ENCODE results near the gene NOPCHAP1. TPM values are rescaled to one million over a fixed set of nuclear protein-coding genes. Genes with fewer than 3 reads are reported as not detected.

NOPCHAP1 gene
- polyA plus RNA-seq, 1 donor (not counting 4 experiments of a cell fraction or from before 2014, with no cell fraction given) = 16.7 TPM

- H3K4me1 ChIP-seq (ENCODE audit: control insufficient read depth, extremely low read depth, insufficient read depth, low read length) = no peaks in the 10 kb centered on the region
- peaks cover 2% of the 10 kb centered on the region for H3K9me1 ChIP-seq (ENCODE audit: control insufficient read depth, extremely low read depth, insufficient read depth, low read length)
- FAIRE-seq = no peak
- no peak overlapping the region for H3K4me3 ChIP-seq (ENCODE audit: control insufficient read depth in 2 of 3, extremely low read depth in 1 of 3, insufficient read depth in 2 of 3, low read depth in 1 of 3, low read length in 3 of 3)
- H2AFZ ChIP-seq (ENCODE audit: control insufficient read depth, low read length) = no peak overlapping the region
- TF ChIP-seq CTCF (optimal IDR thresholded peaks at IDR 0.05 in 1 of 3, IDR thresholded peaks at IDR 0.05 in 1 of 3, conservative IDR thresholded peaks at IDR 0.05 in 1 of 3; ENCODE audit: extremely low read depth in 1 of 3, insufficient read depth in 2 of 3, low read length in 3 of 3) (no peak), EZH2 (IDR thresholded peaks at IDR 0.05; ENCODE audit: low read length) (no peak)
- no peaks in the 10 kb centered on the region for H3K27me3 ChIP-seq (ENCODE audit: control insufficient read depth, extremely low read depth, insufficient read depth, low read length)
- H3K9ac ChIP-seq (ENCODE audit: control insufficient read depth, extremely low read depth, insufficient read depth, low read length) = no peak overlapping the region
- DNase-seq (ENCODE audit: low read depth, low spot score) = no peak
- dilution Hi-C loops (cut with MboI; ENCODE audit: extremely low pct_ligation_motif_present, low sequenced_read_pairs) = no loop called here
- peaks cover 18 to 20% of the 10 kb centered on the region in 2 experiments for H3K36me3 ChIP-seq (ENCODE audit: control insufficient read depth in 2 of 2, extremely low read depth in 1 of 2, insufficient read depth in 2 of 2, low read length in 2 of 2)
- no peak overlapping the region for H3K4me2 ChIP-seq (ENCODE audit: control insufficient read depth, extremely low read depth, insufficient read depth, low read depth, low read length)
- no peak overlapping the region for H3K27ac ChIP-seq (ENCODE audit: control insufficient read depth, insufficient read depth, low read length)
- H4K20me1 ChIP-seq (ENCODE audit: control insufficient read depth, extremely low read depth, insufficient read depth, low read length) = no peaks in the 10 kb centered on the region
- no peaks in the 10 kb centered on the region for H3K9me3 ChIP-seq (ENCODE audit: control insufficient read depth, low read depth, low read length)
- H3K79me2 ChIP-seq (ENCODE audit: control insufficient read depth, insufficient read depth, low read length) = no peaks in the 10 kb centered on the region
Observed at GRCh38 chr12:104997541-104997940, 11.4 kb downstream of the NOPCHAP1 start.

- Histone ChIP-seq H3K36me3 (ENCODE audit: control insufficient read depth in 2 of 2, extremely low read depth in 1 of 2, insufficient read depth in 2 of 2, low read length in 2 of 2) (peaks cover 15 to 17% of the 10 kb centered on the region in 2 experiments), H3K4me1 (ENCODE audit: control insufficient read depth, extremely low read depth, insufficient read depth, low read length) (no peaks in the 10 kb centered on the region)
- no peak for DNase-seq (ENCODE audit: low read depth, low spot score)
Observed at GRCh38 chr12:104998423-104999346, 12.6 kb downstream of the NOPCHAP1 start.

More at GRCh38 chr12:104998423-104999346, 12.6 kb downstream of the NOPCHAP1 start:
- Histone ChIP-seq H3K9me3 (ENCODE audit: control insufficient read depth, low read depth, low read length) (no peaks in the 10 kb centered on the region), H3K9ac (ENCODE audit: control insufficient read depth, extremely low read depth, insufficient read depth, low read length) (no peak overlapping the region), H3K9me1 (ENCODE audit: control insufficient read depth, extremely low read depth, insufficient read depth, low read length) (peaks cover 2% of the 10 kb centered on the region), H3K27ac (ENCODE audit: control insufficient read depth, insufficient read depth, low read length) (no peak overlapping the region), H2AFZ (ENCODE audit: control insufficient read depth, low read length) (no peak overlapping the region), H3K4me3 (ENCODE audit: control insufficient read depth in 2 of 3, extremely low read depth in 1 of 3, insufficient read depth in 2 of 3, low read depth in 1 of 3, low read length in 3 of 3) (no peak overlapping the region), H3K79me2 (ENCODE audit: control insufficient read depth, insufficient read depth, low read length) (no peaks in the 10 kb centered on the region), H3K4me2 (ENCODE audit: control insufficient read depth, extremely low read depth, insufficient read depth, low read depth, low read length) (no peak overlapping the region), H4K20me1 (ENCODE audit: control insufficient read depth, extremely low read depth, insufficient read depth, low read length) (no peaks in the 10 kb centered on the region), H3K27me3 (ENCODE audit: control insufficient read depth, extremely low read depth, insufficient read depth, low read length) (no peaks in the 10 kb centered on the region)
- FAIRE-seq = no peak
- no peak for TF ChIP-seq EZH2 (IDR thresholded peaks at IDR 0.05; ENCODE audit: low read length)
- TF ChIP-seq CTCF (optimal IDR thresholded peaks at IDR 0.05 in 1 of 3, IDR thresholded peaks at IDR 0.05 in 1 of 3, conservative IDR thresholded peaks at IDR 0.05 in 1 of 3; ENCODE audit: extremely low read depth in 1 of 3, insufficient read depth in 2 of 3, low read length in 3 of 3) = no peak
- dilution Hi-C loops (cut with MboI; ENCODE audit: extremely low pct_ligation_motif_present, low sequenced_read_pairs) = no loop called here

All from keratinocyte (primary cell).